ENCODE measurements around the gene LCP2.

DNA sequence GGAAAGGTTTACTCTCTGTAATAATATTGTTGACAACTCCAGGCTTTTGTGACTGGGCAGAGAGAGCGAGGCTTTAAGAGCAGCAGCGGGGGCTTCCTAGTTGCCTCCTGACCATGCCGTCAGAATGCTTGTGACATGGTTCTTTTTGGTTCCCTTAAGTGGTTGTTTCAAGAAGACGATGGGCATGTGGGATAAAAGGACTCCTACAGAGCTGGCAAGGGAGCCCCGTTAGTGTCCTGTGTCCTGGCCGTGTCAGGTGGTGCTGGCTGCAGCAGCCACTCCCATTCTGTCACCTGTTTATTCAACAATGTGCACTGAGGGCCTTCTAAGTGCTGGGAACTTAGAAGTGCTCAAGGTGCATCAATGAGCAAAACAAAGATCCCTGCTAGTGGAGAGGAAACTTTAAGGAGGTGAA, 19.7 kb downstream of the LCP2 start:
- TF ChIP-seq NR2F1 (conservative IDR thresholded peaks at IDR 0.05), result no peak
- no peak for TF ChIP-seq PML (IDR thresholded peaks at IDR 0.05; ENCODE audit: low read length)
- no peak for TF ChIP-seq GABPA (IDR thresholded peaks at IDR 0.05; ENCODE audit: low read depth)
- no peak for TF ChIP-seq POLR2A (IDR thresholded peaks at IDR 0.05; ENCODE audit: low read depth, low read length)
- no peak for TF ChIP-seq SMAD1 (IDR thresholded peaks at IDR 0.05; ENCODE audit: low read depth, partially characterized antibody)
- no peak for TF ChIP-seq TBL1XR1 (IDR thresholded peaks at IDR 0.05; ENCODE audit: low read depth, low read length)
- no peak for TF ChIP-seq CBX5 (IDR thresholded peaks at IDR 0.05; ENCODE audit: low read depth)
- TF ChIP-seq CBX3 (IDR thresholded peaks at IDR 0.05; ENCODE audit: borderline replicate concordance, low read depth), result no peak
- no peak for TF ChIP-seq SRF (IDR thresholded peaks at IDR 0.05; ENCODE audit: low read depth in 2 of 2, low read length in 2 of 2)
- no peak for TF ChIP-seq TAF1 (IDR thresholded peaks at IDR 0.05; ENCODE audit: borderline replicate concordance, low read depth, low read length)
- TF ChIP-seq, protein P1, sequence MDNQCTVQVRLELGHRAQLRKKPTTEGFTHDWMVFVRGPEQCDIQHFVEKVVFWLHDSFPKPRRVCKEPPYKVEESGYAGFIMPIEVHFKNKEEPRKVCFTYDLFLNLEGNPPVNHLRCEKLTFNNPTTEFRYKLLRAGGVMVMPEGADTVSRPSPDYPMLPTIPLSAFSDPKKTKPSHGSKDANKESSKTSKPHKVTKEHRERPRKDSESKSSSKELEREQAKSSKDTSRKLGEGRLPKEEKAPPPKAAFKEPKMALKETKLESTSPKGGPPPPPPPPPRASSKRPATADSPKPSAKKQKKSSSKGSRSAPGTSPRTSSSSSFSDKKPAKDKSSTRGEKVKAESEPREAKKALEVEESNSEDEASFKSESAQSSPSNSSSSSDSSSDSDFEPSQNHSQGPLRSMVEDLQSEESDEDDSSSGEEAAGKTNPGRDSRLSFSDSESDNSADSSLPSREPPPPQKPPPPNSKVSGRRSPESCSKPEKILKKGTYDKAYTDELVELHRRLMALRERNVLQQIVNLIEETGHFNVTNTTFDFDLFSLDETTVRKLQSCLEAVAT (IDR thresholded peaks at IDR 0.05), result no peak
